Neural progenitor cell (in vitro differentiated cells): ENCODE measurements around the gene LMBR1L.

Source experiments
- EZH2 ChIP-seq: fragments of 200-600 bp; sonication (generic); IDR thresholded peaks from 2 replicates; pipeline ENCODE4 v1.6.1; 2017; ENCODE audit warnings: antibody characterized with exemption, mild to moderate bottlenecking, moderate library complexity
- TF ChIP-seq, protein P1 (sequence below): fragments of 200-600 bp; sonication (generic); IDR thresholded peaks from 2 replicates; pipeline ENCODE4 v1.5.1; 2017; ENCODE audit warnings: antibody characterized with exemption, mild to moderate bottlenecking

GRCh38 chr12:49109641-49110463 is 795 bp downstream of the LMBR1L start:
- TF ChIP-seq, protein P1, sequence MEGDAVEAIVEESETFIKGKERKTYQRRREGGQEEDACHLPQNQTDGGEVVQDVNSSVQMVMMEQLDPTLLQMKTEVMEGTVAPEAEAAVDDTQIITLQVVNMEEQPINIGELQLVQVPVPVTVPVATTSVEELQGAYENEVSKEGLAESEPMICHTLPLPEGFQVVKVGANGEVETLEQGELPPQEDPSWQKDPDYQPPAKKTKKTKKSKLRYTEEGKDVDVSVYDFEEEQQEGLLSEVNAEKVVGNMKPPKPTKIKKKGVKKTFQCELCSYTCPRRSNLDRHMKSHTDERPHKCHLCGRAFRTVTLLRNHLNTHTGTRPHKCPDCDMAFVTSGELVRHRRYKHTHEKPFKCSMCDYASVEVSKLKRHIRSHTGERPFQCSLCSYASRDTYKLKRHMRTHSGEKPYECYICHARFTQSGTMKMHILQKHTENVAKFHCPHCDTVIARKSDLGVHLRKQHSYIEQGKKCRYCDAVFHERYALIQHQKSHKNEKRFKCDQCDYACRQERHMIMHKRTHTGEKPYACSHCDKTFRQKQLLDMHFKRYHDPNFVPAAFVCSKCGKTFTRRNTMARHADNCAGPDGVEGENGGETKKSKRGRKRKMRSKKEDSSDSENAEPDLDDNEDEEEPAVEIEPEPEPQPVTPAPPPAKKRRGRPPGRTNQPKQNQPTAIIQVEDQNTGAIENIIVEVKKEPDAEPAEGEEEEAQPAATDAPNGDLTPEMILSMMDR, result no peak
- TF ChIP-seq EZH2, result no peak
